Measurements from ENCODE around the gene FXYD1. TPM values are rescaled to one million over a fixed set of nuclear protein-coding genes. Genes with fewer than 3 reads are reported as not detected.
"Not testable (repeated sequence)": the region's sequence is repeated elsewhere in the genome, so short reads cannot be mapped to it uniquely, and the experiment has no call there.

Gene FXYD1
- total RNA-seq, 1 donor from 2014 or later: 49.7 TPM

DNA sequence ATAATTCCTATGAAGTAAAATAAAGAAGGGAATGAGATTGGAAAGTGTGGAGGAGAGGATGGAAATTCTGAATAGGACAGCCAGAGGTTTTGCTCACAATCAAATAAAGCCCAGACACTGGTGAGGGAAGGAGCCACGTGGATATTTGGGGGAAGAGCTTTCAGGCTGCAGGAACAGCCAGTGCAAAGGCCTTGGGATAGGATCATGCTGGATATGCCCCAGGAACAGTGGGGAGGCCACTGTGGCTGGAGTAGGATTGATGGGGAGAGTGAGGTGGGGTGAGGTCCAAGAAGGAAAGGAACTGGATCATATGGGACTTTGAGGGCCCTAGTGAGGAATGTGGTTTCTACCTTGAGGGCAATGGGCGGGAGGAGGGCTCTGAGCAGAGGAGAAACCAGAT lies 11.8 kb downstream of the FXYD1 start:
- ATAC-seq: no peak
- no peaks in the 10 kb centered on the region for H3K9me3 ChIP-seq

DNA sequence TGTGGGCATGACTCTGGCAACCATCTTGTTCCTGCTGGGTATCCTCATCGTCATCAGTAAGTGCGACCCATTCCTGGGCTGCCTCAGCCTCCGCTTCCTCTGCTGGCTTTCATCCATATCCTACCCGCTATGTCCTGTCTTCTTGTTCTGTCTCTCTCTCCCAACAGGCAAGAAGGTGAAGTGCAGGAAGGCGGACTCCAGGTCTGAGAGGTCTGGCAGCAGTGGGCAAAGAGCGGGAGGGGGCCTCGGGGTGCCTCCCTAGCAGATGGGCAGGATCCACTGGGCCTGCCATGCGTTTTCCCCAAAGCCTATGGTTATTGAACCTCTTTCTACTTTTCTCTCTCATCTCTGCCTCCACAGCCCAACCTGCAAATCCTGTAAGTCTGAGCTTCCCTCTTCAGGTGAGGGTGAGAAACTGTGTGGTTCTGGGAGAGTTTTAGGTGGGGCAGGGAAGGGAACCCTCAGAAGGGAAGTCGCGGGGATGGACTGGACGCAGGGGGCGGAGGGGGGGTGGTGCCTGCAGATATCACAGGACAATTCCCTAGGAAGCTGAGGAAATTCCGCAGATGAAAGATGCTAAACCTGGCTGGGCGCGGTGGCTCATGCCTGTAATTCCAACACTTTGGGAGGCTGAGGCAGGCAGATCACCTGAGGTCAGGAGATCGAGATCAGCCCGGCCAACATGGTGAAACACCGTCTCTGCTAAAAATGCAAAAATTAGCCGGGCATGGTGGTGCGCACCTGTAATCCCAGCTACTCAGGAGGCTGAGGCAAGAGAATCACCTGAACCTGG lies 12.8 kb downstream of the FXYD1 start:
- no peak for ATAC-seq
- no peak for DNase-seq
- intact Hi-C loops (cut with DNase I): no loop called here
- Histone ChIP-seq H3K4me1 (peaks cover 21% of the 10 kb centered on the region), H3K36me3 (no peaks in the 10 kb centered on the region), H3K4me3 (no peak overlapping the region), H3K9me3 (no peaks in the 10 kb centered on the region), H3K27me3 (ENCODE audit: low read depth) (peaks cover 3% of the 10 kb centered on the region), H3K27ac (no peak overlapping the region)
- TF ChIP-seq, protein P1, sequence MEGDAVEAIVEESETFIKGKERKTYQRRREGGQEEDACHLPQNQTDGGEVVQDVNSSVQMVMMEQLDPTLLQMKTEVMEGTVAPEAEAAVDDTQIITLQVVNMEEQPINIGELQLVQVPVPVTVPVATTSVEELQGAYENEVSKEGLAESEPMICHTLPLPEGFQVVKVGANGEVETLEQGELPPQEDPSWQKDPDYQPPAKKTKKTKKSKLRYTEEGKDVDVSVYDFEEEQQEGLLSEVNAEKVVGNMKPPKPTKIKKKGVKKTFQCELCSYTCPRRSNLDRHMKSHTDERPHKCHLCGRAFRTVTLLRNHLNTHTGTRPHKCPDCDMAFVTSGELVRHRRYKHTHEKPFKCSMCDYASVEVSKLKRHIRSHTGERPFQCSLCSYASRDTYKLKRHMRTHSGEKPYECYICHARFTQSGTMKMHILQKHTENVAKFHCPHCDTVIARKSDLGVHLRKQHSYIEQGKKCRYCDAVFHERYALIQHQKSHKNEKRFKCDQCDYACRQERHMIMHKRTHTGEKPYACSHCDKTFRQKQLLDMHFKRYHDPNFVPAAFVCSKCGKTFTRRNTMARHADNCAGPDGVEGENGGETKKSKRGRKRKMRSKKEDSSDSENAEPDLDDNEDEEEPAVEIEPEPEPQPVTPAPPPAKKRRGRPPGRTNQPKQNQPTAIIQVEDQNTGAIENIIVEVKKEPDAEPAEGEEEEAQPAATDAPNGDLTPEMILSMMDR (IDR thresholded peaks at IDR 0.05): no peak

More for the DNA sequence above, 11.8 kb downstream of the FXYD1 start:
- TF ChIP-seq, protein P1 (IDR thresholded peaks at IDR 0.05): no peak
- peaks cover 3% of the 10 kb centered on the region for H3K27me3 ChIP-seq (ENCODE audit: low read depth)
- DNase-seq: no peak
- no peaks in the 10 kb centered on the region for H3K36me3 ChIP-seq
- H3K4me3 ChIP-seq: no peak overlapping the region
- intact Hi-C loops (cut with DNase I): no loop called here
- no peak overlapping the region for H3K27ac ChIP-seq
- H3K4me1 ChIP-seq: peaks cover 21% of the 10 kb centered on the region

DNA sequence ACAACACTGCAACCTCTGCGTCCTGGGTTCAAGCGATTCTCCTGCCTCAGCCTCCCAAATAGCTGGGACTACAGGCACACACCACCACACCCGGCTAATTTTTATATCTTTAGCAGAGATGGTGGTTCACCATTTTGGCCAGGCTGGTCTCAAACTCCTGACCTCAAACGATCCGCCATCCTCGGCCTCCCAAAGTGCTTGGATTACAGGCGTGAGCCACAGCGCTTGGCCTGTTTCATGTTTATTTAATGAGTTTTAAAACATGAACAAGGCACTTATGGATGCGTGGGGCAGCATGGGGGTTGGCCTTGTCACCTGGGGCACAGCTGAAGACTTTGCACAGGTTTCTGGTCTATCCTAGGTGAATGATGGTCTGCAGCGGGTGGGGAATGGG lies 14.5 kb downstream of the FXYD1 start:
- H3K4me3 ChIP-seq; H3K27me3 ChIP-seq (ENCODE audit: low read depth); DNase-seq; intact Hi-C loops (cut with DNase I); ATAC-seq; H3K9me3 ChIP-seq; H3K27ac ChIP-seq: not testable (repeated sequence)
- peaks cover 14% of the 10 kb centered on the region for H3K36me3 ChIP-seq
- H3K4me1 ChIP-seq: peaks cover 21% of the 10 kb centered on the region

DNA sequence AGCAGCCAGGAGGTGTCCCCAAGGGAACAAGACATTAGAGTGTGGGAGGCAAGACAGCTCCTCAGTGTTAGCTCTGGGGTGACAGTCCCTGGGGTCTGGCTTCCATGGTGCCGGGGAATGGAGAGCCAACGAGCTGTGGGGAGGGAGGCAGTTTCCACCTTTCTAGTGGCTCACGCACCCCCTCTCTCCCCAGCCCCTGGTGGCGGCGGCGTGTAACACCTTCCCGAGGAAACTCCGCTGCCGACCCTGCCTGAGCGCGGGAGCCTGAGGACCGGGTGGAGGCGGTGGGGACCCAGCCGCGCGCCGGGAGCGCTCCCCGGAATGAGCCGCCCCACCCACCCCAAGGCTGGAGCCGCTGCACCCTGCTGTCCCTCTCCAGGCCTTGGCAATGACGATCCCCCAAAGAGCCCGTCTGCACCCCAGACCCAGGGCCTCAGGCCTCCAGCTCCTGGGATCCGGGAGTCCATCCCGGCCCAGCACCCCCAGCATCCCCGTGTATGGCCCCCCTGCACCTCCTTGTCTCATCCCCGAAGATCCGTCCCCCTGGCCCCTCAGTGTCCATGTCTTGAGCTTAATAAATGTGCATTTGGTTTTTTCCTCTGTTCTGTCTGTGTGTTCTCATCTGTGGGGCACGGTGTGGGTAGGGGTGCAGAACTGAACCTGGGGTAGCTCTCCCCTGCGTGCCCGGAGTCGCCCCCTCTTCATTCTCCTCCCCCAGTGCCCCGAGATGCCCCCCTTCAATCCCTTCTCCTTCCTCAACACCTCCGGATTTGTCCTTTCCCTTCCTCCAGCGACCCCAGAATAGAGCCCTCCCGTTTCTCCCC lies 15.3 kb downstream of the FXYD1 start:
- peaks cover 3% of the 10 kb centered on the region for H3K27me3 ChIP-seq (ENCODE audit: low read depth)
- intact Hi-C loops (cut with DNase I): no loop called here
- TF ChIP-seq, protein P1 (IDR thresholded peaks at IDR 0.05): peak; percentile 62
- peaks cover 21% of the 10 kb centered on the region for H3K36me3 ChIP-seq
- peaks cover 21% of the 10 kb centered on the region for H3K4me1 ChIP-seq
- H3K27ac ChIP-seq: peak overlapping the region; percentile 82
- peak; percentile 74 to 82 for ATAC-seq
- peak overlapping the region; percentile 80 for H3K4me3 ChIP-seq
- peak; percentile 68 for DNase-seq
- no peaks in the 10 kb centered on the region for H3K9me3 ChIP-seq

DNA sequence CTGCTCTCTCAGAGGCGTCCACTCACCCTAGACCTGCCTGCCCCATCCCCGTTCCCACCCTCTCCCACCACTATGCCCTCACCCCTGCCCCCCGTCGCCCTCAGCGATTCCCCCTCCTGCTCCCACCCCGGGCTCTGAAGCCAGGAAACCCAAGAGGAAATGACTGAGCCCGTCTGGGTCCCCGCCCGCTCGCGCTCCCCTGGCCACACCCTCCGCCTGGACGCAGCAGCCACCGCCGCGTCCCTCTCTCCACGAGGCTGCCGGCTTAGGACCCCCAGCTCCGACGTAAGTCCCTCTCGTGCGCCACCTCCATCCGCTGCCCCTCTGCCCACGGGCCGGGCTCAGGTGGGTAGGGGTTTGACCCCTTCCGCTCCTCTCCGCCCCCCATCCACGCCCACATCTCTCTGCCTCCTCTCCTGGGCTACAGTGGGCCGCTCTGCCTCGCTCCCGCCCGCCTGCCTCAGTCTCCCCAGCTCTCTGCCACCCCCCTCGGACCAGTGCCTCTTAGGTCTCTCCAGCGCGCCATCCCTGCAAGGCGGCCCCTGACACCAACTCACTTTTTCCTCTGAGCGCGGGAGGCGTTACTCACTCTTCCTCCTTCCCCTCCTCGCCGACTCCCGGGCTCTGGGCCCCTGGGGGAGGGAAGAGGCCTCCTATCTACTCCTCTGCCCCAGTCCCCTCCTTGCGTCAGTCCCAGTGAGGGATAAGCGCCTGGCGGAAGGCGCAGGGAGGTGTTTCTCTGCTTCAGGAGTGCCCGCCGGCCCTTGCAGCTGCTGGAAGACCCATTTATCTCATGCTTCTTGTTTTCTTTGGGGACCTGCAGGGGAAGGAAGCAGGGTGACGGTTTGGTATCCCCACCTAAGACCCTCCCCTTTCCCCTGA lies 16.1 kb downstream of the FXYD1 start, which contains the start of gene FXYD5:
TSS of gene FXYD5 (plus strand) at position 211 of the 882 bp plus-strand sequence. CDS start 816 bp downstream, outside the sequence.
- H3K9me3 ChIP-seq: no peaks in the 10 kb centered on the region
- DNase-seq (peak; percentile 84), ATAC-seq (peak; percentile 89 to 92)
- H3K27me3 ChIP-seq (ENCODE audit: low read depth): peaks cover 3% of the 10 kb centered on the region
- intact Hi-C loops (cut with DNase I): no loop called here
- H3K27ac ChIP-seq: peak within 1 kb of the TSS; percentile 82
- TF ChIP-seq, protein P1 (IDR thresholded peaks at IDR 0.05): no peak
- peak within 1 kb of the TSS; percentile 80 for H3K4me3 ChIP-seq
- H3K36me3 ChIP-seq: peaks cover 30% of the 10 kb centered on the region
- peaks cover 21% of the 10 kb centered on the region for H3K4me1 ChIP-seq
